Motor neuron (in vitro differentiated cells): ENCODE data around the gene FGF16. TPM values are rescaled to one million over a fixed set of nuclear protein-coding genes. Genes with fewer than 3 reads are reported as not detected.
"Not testable (repeated sequence)": the region's sequence is repeated elsewhere in the genome, so short reads cannot be mapped to it uniquely, and the experiment has no call there.

ENCODE experiments used
- ATAC-seq, 8 experiments: fragments of 200-7000 bp; cut with Tn5 transposase; replicated peaks in 6 of 8; 2 replicates each; pipeline ENCODE4 v1.8.0; 2021; ENCODE audit warnings: mild to moderate bottlenecking in 8 of 8, moderate library complexity in 8 of 8
- H3K27ac ChIP-seq, 2 donors: fragments of 250-450 bp; sonication (Bioruptor Pico); 2 replicates each; pipeline ENCODE4 v1.9.0; 2021; ENCODE audit warnings: antibody characterized with exemption in 2 of 2, mild to moderate bottlenecking in 2 of 2, moderate library complexity in 1 of 2
- H3K4me1 ChIP-seq, 2 donors: fragments of 250-450 bp; sonication (Bioruptor Pico); replicated peaks in 1 of 2; 2 replicates each; pipeline ENCODE4 v1.6.1; 2021; ENCODE audit warnings: antibody characterized with exemption in 2 of 2, mild to moderate bottlenecking in 2 of 2, moderate library complexity in 1 of 2
- H3K4me3 ChIP-seq, 5 donors: fragments of 250-450 bp; sonication (Bioruptor Pico); 2 replicates each; pipeline ENCODE4 v1.9.0; 2021; ENCODE audit warnings: antibody characterized with exemption in 5 of 5, mild to moderate bottlenecking in 5 of 5, moderate library complexity in 4 of 5
- WGBS, 10 experiments: fragments of 450-650 bp; shearing (Covaris generic); methylation state at CpG; one replicate each; pipeline ENCODE4 v1.0.0; 2022; 5-methylcytosine and 5-hydroxymethylcytosine counted together
- in situ Hi-C, 9 experiments: fragments of 400-800 bp; cut with MboI; loops; one replicate each; pipeline ENCODE4 v1.15.0; 2021; ENCODE audit warnings: low sequenced_read_pairs in 9 of 9, low pct_unique_long_range_greater_than_20kb in 2 of 9; ENCODE audit not compliant: unreplicated experiment in 9 of 9
- total RNA-seq, 8 experiments: library from RNA; unstranded; fragments of 300-600 nt; gene quantifications; 2 replicates each; pipeline versions ENCODE4 v1.2.3 to v1.2.4, GENCODE V29; 2022

Gene FGF16
- total RNA-seq, 8 experiments from 2014 or later = 0.50 to 3.3 (median 0.81) TPM; not detected in 5

GRCh38 chrX:77450996-77451395 lies 3.8 kb downstream of the FGF16 start:
- WGBS, 10 experiments = 31 to 71% methylated on average over 1 of the region's 1 CpG; no CpG with 5 or more reads in 8 of the 10 experiments
- Histone ChIP-seq H3K27ac (no peak overlapping the region), H3K4me1 (no peaks in the 10 kb centered on the region), H3K4me3 (no peak overlapping the region)
- ATAC-seq = peak in 3 of 8 experiments; percentile 50 to 90 (median 85)
- in situ Hi-C loops = no loop called here

DNA sequence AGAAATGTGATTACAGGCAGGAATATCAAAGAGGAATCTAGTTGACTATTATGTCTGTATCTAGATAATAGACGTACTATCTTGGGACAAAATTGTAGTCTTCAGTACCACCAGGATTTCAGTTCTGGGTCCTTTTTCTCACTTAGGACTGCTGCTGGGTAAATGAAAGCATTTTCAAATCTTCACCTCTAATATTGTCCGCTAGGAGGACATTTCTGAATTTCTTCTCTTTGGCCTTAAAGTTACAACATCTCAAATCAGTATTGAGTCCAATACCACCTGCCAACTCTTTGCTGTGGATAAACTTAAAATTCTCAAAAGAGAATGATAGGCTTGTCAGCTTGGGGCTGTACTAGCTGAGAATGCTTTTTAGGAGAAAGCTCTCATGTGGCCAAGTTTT lies 6.0 kb downstream of the FGF16 start:
- Histone ChIP-seq H3K27ac (no peak overlapping the region), H3K4me3 (no peak overlapping the region), H3K4me1 (no peaks in the 10 kb centered on the region)
- no peak for ATAC-seq
- in situ Hi-C loops = no loop called here
- 50 to 100% methylated on average over 1 of the region's 2 CpGs; no CpG with 5 or more reads in 8 of the 10 experiments for WGBS, 10 experiments

- in situ Hi-C loops = no loop called here
- 58 to 100% methylated on average over 1 to 2 of the region's 2 CpGs; no CpG with 5 or more reads in 8 of the 10 experiments for WGBS, 10 experiments
Observed at GRCh38 chrX:77455437-77455836, 8.2 kb downstream of the FGF16 start.

DNA sequence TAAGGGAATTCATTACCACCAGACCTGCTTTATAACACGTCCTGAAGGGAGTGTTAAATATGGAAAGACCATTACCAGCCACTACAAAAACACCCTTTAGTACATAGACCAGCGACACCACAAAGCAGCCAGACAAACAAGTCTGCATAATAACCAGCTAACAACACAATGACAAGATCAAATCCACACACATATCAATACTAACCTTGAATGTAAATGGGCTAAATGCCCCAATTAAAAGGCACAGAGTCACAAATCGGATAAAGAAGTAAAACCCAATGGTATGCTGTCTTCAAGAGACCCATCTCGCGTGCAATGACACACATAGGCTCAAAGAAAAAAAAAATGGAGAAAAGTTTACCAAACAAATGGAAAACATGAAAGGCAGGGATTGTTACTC lies 36.9 kb downstream of the FGF16 start:
- H3K4me1 ChIP-seq = no peaks in the 10 kb centered on the region
- 22 to 80% (median 70%) methylated on average over 1 to 3 of the region's 5 CpGs; no CpG with 5 or more reads in 5 of the 10 experiments for WGBS, 10 experiments
- no peak for ATAC-seq
- H3K27ac ChIP-seq = no peak overlapping the region
- H3K4me3 ChIP-seq = no peak overlapping the region
- in situ Hi-C loops = no loop called here

More at GRCh38 chrX:77455437-77455836, 8.2 kb downstream of the FGF16 start:
- Histone ChIP-seq H3K4me1 (no peaks in the 10 kb centered on the region), H3K4me3 (no peak overlapping the region), H3K27ac (no peak overlapping the region)
- no peak for ATAC-seq

GRCh38 chrX:77493677-77494553 lies 46.7 kb downstream of the FGF16 start:
- in situ Hi-C loops = no loop called here
- no peak overlapping the region for H3K27ac ChIP-seq
- no peak overlapping the region for H3K4me3 ChIP-seq
- H3K4me1 ChIP-seq = no peaks in the 10 kb centered on the region
- 10 to 57% methylated on average over 2 to 5 of the region's 20 CpGs; no CpG with 5 or more reads in 8 of the 10 experiments for WGBS, 10 experiments
- ATAC-seq = peak in 7 of 8 experiments; percentile 39 to 98 (median 72)

DNA sequence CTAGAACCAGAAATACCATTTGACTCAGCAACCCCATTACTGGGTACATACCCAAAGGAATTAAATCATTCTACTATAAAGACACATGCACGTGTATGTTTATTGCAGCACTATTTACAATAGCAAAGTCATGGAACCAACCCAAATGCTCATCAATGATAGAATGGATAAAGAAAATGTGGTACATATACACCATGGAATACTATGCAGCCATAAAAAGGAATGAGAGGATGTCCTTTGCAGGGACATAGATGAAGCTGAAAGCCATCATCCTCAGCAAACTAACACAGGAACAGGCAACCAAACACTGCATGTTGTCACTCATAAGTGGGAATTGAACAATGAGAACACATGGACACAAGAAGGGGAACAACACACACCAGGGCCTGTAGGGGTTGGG lies 53.0 kb downstream of the FGF16 start:
- ATAC-seq, in situ Hi-C loops, H3K4me3 ChIP-seq, H3K4me1 ChIP-seq, H3K27ac ChIP-seq: not testable (repeated sequence)
- 100% methylated on average over 1 of the region's 1 CpG; no CpG with 5 or more reads in 9 of the 10 experiments for WGBS, 10 experiments

DNA sequence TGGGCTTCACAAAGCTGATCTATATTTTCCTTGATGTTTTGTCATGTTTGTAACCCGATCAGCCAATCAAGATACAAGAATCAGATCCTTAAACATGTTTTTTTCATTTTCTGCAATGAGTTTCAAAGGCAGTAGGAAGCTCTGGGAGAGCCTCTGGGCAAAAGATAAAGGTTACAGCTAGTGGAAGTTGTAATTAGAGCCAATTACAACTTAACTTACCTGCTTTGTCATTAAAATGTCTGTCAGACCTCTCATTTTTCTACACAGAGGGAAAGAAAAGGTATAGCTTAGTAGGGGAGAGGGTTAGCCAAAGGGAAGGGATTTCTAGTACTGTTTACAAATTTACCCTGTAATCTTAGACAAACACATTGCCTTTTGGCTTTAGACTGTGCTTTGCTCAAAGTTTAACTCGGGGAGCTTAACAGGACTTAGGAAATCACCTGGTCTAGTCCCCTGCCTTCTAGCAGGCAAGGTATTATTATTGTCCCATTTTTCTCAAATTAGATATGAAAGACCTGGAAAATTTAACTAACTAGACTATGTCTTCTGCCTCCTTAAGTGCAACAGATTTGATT lies 55.8 kb downstream of the FGF16 start:
- no peak for ATAC-seq
- in situ Hi-C loops = no loop called here
- Histone ChIP-seq H3K27ac (no peak overlapping the region), H3K4me3 (no peak overlapping the region), H3K4me1 (no peaks in the 10 kb centered on the region)
- 0 to 71% (median 0%) methylated on average over 1 to 2 of the region's 2 CpGs; no CpG with 5 or more reads in 5 of the 10 experiments for WGBS, 10 experiments

- in situ Hi-C loops = no loop called here
- Histone ChIP-seq H3K4me1 (no peaks in the 10 kb centered on the region), H3K27ac (no peak overlapping the region), H3K4me3 (no peak overlapping the region)
- ATAC-seq = no peak
- whole genome bisulfite sequencing, 10 experiments = 40 to 100% (median 95%) methylated on average over 1 to 2 of the region's 2 CpGs; no CpG with 5 or more reads in 4 of the 10 experiments
Observed at GRCh38 chrX:77505227-77505626, 58.0 kb downstream of the FGF16 start.
